Body of pancreas (tissue), 4 donors: Measurements from ENCODE around the gene ABCA13.

Experiments used
- POLR2A ChIP-seq, 3 donors: fragments of 450-650 bp; IDR thresholded peaks; one replicate each; pipeline ENCODE4 v1.6.1; 2016; ENCODE audit warnings: antibody characterized with exemption in 3 of 3, mild to moderate bottlenecking in 2 of 3
- TF ChIP-seq, protein P1 (sequence below), 7 experiments: fragments of 450-650 bp in 4 of 7; fragments of 200-600 bp in 3 of 7; sonication (generic) in 3 of 7; IDR thresholded peaks; one replicate each; pipeline ENCODE4 v1.5.1; 2016 to 2019; ENCODE audit warnings: antibody characterized with exemption in 7 of 7

DNA sequence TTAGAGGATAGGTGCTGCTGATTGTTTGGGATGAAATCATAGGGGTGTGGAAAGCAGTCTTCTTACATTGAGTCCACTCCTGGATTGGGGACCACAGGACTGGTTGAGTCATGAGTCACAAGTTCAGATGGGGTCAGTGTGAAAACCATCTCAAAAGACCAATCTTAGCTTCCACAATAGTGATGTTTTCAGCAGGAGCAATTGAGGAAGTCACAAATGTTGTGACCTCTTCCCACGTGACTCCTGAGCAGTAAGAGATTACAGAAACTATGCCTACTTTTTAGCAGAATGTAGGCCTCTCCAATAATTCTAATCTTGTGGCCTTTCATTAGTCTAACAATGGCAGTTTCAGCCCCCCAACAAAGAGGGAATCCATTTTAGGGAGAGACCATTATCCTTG, 496.1 kb downstream of the ABCA13 start:
- TF ChIP-seq, protein P1, sequence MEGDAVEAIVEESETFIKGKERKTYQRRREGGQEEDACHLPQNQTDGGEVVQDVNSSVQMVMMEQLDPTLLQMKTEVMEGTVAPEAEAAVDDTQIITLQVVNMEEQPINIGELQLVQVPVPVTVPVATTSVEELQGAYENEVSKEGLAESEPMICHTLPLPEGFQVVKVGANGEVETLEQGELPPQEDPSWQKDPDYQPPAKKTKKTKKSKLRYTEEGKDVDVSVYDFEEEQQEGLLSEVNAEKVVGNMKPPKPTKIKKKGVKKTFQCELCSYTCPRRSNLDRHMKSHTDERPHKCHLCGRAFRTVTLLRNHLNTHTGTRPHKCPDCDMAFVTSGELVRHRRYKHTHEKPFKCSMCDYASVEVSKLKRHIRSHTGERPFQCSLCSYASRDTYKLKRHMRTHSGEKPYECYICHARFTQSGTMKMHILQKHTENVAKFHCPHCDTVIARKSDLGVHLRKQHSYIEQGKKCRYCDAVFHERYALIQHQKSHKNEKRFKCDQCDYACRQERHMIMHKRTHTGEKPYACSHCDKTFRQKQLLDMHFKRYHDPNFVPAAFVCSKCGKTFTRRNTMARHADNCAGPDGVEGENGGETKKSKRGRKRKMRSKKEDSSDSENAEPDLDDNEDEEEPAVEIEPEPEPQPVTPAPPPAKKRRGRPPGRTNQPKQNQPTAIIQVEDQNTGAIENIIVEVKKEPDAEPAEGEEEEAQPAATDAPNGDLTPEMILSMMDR (IDR thresholded peaks at IDR 0.05), result no peak
- no peak for TF ChIP-seq POLR2A (IDR thresholded peaks at IDR 0.05)
